A673 (cell line): ENCODE results near the gene ENTHD1. TPM values are rescaled to one million over a fixed set of nuclear protein-coding genes. Genes with fewer than 3 reads are reported as not detected.
"Not testable (repeated sequence)": the region's sequence is repeated elsewhere in the genome, so short reads cannot be mapped to it uniquely, and the experiment has no call there.

Experiments
- BruUV-seq: library from RNA; stranded (reverse); fragments of 400-500 nt; replicated peaks from 2 replicates; lab custom pipeline; 2021; lab: Mats Ljungman, UMichigan
- CTCF ChIA-PET: fragments of 300-600 bp; sonication (Branson Sonifier 250); formaldehyde crosslinking; loops from one replicate; lab custom pipeline; 2022; ENCODE audit warnings: antibody characterized with exemption; lab: Charles Lee
- POLR2A ChIA-PET: fragments of 300-600 bp; sonication (Branson Sonifier 250); formaldehyde crosslinking; loops from one replicate; lab custom pipeline; 2022; ENCODE audit warnings: antibody characterized with exemption; ENCODE audit not compliant: low non-redundant PET; lab: Charles Lee
- DNase-seq: peaks from one replicate; pipeline ENCODE4 v3.0.0-alpha.2; 2015; ENCODE audit warnings: low spot score
- H3K27ac ChIP-seq: fragments of 200-600 bp; sonication (generic); 2 replicates; pipeline ENCODE4 v1.5.1; 2016; ENCODE audit warnings: mixed run types, low read depth, mild to moderate bottlenecking, mixed read lengths, antibody characterized with exemption, low read length; ENCODE audit not compliant: poor library complexity, severe bottlenecking
- H3K27me3 ChIP-seq: fragments of 200-600 bp; sonication (generic); replicated peaks from 2 replicates; pipeline ENCODE4 v1.6.1; 2017; ENCODE audit warnings: mixed run types, low read depth, mild to moderate bottlenecking, mixed read lengths, antibody characterized with exemption, low read length; ENCODE audit not compliant: insufficient read depth, poor library complexity
- H3K36me3 ChIP-seq: fragments of 200-600 bp; sonication (generic); 2 replicates; pipeline ENCODE4 v1.6.1; 2016; ENCODE audit warnings: mixed run types, mild to moderate bottlenecking, mixed read lengths, antibody characterized with exemption, low read length; ENCODE audit not compliant: insufficient read depth, poor library complexity, severe bottlenecking
- H3K4me1 ChIP-seq: fragments of 200-600 bp; sonication (generic); 2 replicates; pipeline ENCODE4 v1.6.1; 2017; ENCODE audit warnings: mixed run types, mild to moderate bottlenecking, mixed read lengths, antibody characterized with exemption, low read length; ENCODE audit not compliant: insufficient read depth, poor library complexity, severe bottlenecking
- H3K4me3 ChIP-seq: fragments of 200-600 bp; sonication (generic); 2 replicates; pipeline ENCODE4 v1.5.1; 2016; ENCODE audit warnings: low read depth, mixed run types, mild to moderate bottlenecking, mixed read lengths, low read length; ENCODE audit not compliant: poor library complexity, severe bottlenecking
- H3K9me3 ChIP-seq: fragments of 200-600 bp; sonication (generic); 2 replicates; pipeline ENCODE4 v1.6.1; 2016; ENCODE audit warnings: mixed run types, low read depth, mild to moderate bottlenecking, mixed read lengths, antibody characterized with exemption, low read length; ENCODE audit not compliant: poor library complexity, severe bottlenecking
- EZH2 ChIP-seq: fragments of 200-600 bp; sonication (generic); IDR thresholded peaks from 2 replicates; pipeline ENCODE4 v1.6.1; 2017; ENCODE audit warnings: borderline replicate concordance, low read depth, mild to moderate bottlenecking, mixed read lengths, antibody characterized with exemption, low read length; ENCODE audit not compliant: poor library complexity, severe bottlenecking
- intact Hi-C: fragments of 100-400 bp; cut with micrococcal nuclease; formaldehyde crosslinking; loops from one replicate; pipeline ENCODE4 v1.10.0; 2022; ENCODE audit not compliant: unreplicated experiment
- total RNA-seq: library from RNA; stranded (reverse); gene quantifications from 2 replicates; pipeline ENCODE4 v1.2.3, GENCODE V29; 2021
- TF ChIP-seq, protein P1 (sequence below): fragments of 300-800, 200-600 bp; sonication (generic); conservative IDR thresholded peaks from 2 replicates; pipeline ENCODE4 v1.5.1; 2017; ENCODE audit warnings: low read depth, mild to moderate bottlenecking, antibody characterized with exemption, low read length, moderate library complexity, mixed read lengths

Gene ENTHD1
- total RNA-seq, 1 experiment from 2014 or later = not detected

DNA sequence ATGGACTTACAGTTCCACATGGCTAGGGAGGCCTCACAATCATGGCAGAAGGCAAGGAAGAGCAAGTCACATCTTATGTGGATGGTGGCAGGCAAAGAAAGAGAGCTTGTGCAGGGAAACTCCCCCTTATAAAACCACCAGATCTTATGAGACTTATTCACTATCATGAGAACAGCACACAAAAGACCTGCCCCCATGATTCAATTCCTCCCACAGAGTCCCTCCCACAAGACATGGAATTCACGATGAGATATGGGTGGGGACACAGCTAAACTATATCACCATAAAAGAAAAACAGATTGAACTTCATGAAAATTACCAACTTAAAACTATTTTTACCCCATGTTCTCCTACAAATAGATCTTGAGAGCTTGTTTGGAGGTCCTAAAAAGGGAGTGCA, 19.6 kb downstream of the ENTHD1 start:
- H3K9me3 ChIP-seq = no peaks in the 10 kb centered on the region
- peaks cover 17% of the 10 kb centered on the region for H3K27me3 ChIP-seq
- no peak overlapping the region for H3K4me3 ChIP-seq
- H3K27ac ChIP-seq = no peak overlapping the region
- no peaks in the 10 kb centered on the region for H3K36me3 ChIP-seq
- ChIA-PET POLR2A (no interaction called here), CTCF (no interaction called here)
- no TSS peak for BruUV-seq
- intact Hi-C loops = no loop called here
- no peak for DNase-seq
- H3K4me1 ChIP-seq = no peaks in the 10 kb centered on the region
- no peak for TF ChIP-seq EZH2
- TF ChIP-seq, protein P1, sequence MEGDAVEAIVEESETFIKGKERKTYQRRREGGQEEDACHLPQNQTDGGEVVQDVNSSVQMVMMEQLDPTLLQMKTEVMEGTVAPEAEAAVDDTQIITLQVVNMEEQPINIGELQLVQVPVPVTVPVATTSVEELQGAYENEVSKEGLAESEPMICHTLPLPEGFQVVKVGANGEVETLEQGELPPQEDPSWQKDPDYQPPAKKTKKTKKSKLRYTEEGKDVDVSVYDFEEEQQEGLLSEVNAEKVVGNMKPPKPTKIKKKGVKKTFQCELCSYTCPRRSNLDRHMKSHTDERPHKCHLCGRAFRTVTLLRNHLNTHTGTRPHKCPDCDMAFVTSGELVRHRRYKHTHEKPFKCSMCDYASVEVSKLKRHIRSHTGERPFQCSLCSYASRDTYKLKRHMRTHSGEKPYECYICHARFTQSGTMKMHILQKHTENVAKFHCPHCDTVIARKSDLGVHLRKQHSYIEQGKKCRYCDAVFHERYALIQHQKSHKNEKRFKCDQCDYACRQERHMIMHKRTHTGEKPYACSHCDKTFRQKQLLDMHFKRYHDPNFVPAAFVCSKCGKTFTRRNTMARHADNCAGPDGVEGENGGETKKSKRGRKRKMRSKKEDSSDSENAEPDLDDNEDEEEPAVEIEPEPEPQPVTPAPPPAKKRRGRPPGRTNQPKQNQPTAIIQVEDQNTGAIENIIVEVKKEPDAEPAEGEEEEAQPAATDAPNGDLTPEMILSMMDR = no peak

DNA sequence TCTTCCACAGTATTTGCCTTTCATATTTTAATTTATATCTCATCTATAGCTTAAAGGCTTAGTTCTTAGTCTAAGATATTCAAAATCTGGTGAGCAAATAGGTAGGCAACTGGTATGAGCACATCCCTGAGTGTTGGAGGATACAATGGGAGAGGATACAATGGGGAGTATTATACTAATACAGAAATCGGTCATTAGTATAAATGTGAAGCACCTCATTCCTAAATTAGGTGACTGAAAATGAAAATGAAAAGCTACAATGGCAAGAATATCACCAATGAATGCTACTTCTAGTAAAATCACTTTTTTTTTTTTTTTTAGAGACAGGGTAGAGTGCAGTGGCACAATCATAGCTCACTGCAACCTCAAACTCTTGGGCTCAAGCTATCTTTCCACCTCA, 21.0 kb downstream of the ENTHD1 start:
- intact Hi-C loops = no loop called here
- Histone ChIP-seq H3K9me3 (no peaks in the 10 kb centered on the region), H3K27me3 (peaks cover 10% of the 10 kb centered on the region), H3K4me3 (no peak overlapping the region), H3K4me1 (no peaks in the 10 kb centered on the region), H3K36me3 (no peaks in the 10 kb centered on the region), H3K27ac (no peak overlapping the region)
- no peak for TF ChIP-seq EZH2
- TF ChIP-seq, protein P1 = no peak
- no peak for DNase-seq
- no TSS peak for BruUV-seq
- CTCF ChIA-PET = no interaction called here
- POLR2A ChIA-PET = no interaction called here

DNA sequence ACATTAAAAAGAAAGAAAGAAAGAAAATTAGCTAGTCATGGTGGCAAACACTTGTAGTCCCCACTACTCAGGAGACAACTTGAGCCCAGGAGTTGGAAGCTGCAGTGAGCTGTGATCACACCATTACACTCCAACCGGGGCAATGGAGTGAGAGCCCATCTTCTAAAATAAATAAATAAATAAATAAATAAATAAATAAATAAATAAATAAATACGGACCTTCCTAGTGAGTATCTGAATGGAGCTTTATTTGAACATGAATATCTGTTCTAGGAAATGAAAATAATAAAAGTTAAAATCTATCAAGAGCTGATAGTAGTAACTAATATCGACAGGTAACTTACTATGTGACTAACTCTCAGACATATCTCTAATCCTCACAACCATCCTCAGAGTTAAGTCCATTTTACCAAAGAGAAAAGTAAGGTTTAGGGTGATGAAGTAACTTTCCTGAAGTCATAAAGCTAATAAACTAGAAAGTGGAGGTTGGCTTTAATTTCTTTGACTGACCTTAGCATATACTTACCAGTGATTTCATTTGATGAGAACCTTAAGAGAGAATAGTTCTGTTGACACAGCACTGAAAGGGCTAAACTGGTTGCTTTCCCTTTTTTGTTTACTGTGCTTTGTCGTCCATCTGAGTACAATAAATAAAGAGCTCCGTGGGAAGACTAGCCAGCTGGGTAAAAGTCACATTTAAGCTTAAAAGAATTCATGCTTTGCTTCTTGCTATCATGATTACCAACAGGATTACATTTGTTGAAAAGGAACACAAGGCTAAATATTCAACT, 22.4 kb downstream of the ENTHD1 start:
- Histone ChIP-seq H3K27me3 (no peaks in the 10 kb centered on the region), H3K27ac (no peak overlapping the region), H3K36me3 (no peaks in the 10 kb centered on the region), H3K9me3 (no peaks in the 10 kb centered on the region), H3K4me1 (no peaks in the 10 kb centered on the region), H3K4me3 (no peak overlapping the region)
- DNase-seq = no peak
- ChIA-PET CTCF (no interaction called here), POLR2A (no interaction called here)
- no TSS peak for BruUV-seq
- intact Hi-C loops = no loop called here
- TF ChIP-seq EZH2 = no peak
- TF ChIP-seq, protein P1 = no peak

DNA sequence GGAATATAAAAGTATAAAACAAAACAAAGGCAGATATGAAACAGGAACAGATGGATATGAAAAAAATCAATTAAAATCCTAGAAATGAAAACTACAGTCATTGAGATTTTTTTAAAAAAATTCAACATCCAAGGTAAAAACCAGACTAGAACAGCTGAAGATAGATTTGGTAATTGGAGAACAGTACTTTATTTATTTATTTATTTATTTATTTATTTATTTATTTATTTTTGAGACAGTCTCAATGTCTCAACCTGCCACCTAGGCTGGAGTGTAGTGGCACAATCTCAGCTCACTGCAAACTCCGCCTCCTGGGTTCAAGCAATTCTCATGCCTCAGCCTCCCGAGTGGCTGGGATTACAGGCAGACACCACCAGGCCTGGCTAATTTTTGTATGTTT, 23.8 kb downstream of the ENTHD1 start:
- H3K4me1 ChIP-seq, CTCF ChIA-PET, H3K9me3 ChIP-seq, H3K4me3 ChIP-seq, H3K27me3 ChIP-seq, DNase-seq, intact Hi-C loops, H3K27ac ChIP-seq, BruUV-seq, POLR2A ChIA-PET, H3K36me3 ChIP-seq: not testable (repeated sequence)
